ENCODE results near the gene GPLD1. TPM values are rescaled to one million over a fixed set of nuclear protein-coding genes. Genes with fewer than 3 reads are reported as not detected.

Gene GPLD1
- total and polyA plus RNA-seq, 10 donors = 0.15 to 4.3 (median 1.8) TPM

GRCh38 chr6:24381476-24382219 lies 107.7 kb downstream of the GPLD1 start:
- WGBS, 5 donors = 88 to 97% (median 95%) methylated on average over 4 of the region's 4 CpGs

GRCh38 chr6:24378473-24379097 lies 110.8 kb downstream of the GPLD1 start:
- no peak for DNase-seq
- Histone ChIP-seq H3K9me3 (no peaks in the 10 kb centered on the region), H3K4me3 (no peak overlapping the region), H3K4me1 (no peaks in the 10 kb centered on the region), H3K27ac (no peak overlapping the region), H3K27me3 (replicated peaks in 1 of 7) (no peaks in the 10 kb centered on the region), H3K36me3 (no peaks in the 10 kb centered on the region)
- intact Hi-C loops (cut with DNase I; ENCODE audit: low total_unique reads) = no loop called here
- 46 to 81% (median 61%) methylated on average over 1 of the region's 1 CpG for WGBS, 5 donors
- no peak for TF ChIP-seq POLR2AphosphoS5 (IDR thresholded peaks at IDR 0.05)
- TF ChIP-seq CTCF (IDR thresholded peaks at IDR 0.05 in 8 of 11, conservative IDR thresholded peaks at IDR 0.05 in 3 of 11) = no peak
- TF ChIP-seq POLR2A (IDR thresholded peaks at IDR 0.05) = no peak

More at GRCh38 chr6:24381476-24382219, 107.7 kb downstream of the GPLD1 start:
- no peaks in the 10 kb centered on the region for H3K27me3 ChIP-seq (replicated peaks in 1 of 7)
- H3K36me3 ChIP-seq = no peaks in the 10 kb centered on the region
- H3K4me3 ChIP-seq = no peak overlapping the region
- intact Hi-C loops (cut with DNase I; ENCODE audit: low total_unique reads) = loop anchor here (10.0 kb wide), 1 partner anchor 97 kb away; no protein-coding TSS in a partner anchor
- no peak for DNase-seq
- TF ChIP-seq POLR2A (IDR thresholded peaks at IDR 0.05) (no peak), POLR2AphosphoS5 (IDR thresholded peaks at IDR 0.05) (no peak), CTCF (IDR thresholded peaks at IDR 0.05 in 8 of 11, conservative IDR thresholded peaks at IDR 0.05 in 3 of 11) (no peak)
- no peak overlapping the region for H3K27ac ChIP-seq
- no peaks in the 10 kb centered on the region for H3K4me1 ChIP-seq
- H3K9me3 ChIP-seq = no peaks in the 10 kb centered on the region

Other genes with a start within 250 kb of the GPLD1 start
- gene DCDC2, start 131.5 kb downstream of the GPLD1 start, total RNA-seq = not detected
- gene DCDC2, start 131.5 kb downstream of the GPLD1 start, polyA plus RNA-seq = under 1 TPM in 2 of 3 donors, not detected in 1; 0.02 to 0.03 TPM
- 10 to 100 TPM; 14.6 to 23.7 (median 19.1) TPM for gene MRS2, start 86.6 kb downstream of the GPLD1 start, total RNA-seq
- gene MRS2, start 86.6 kb downstream of the GPLD1 start, polyA plus RNA-seq = 10 to 100 TPM in 2 of 3 donors, 1 to 10 TPM in 1; 10.0 to 12.2 (median 12.0) TPM
- gene ALDH5A1, start 5.4 kb upstream of the GPLD1 start, total RNA-seq = 10 to 100 TPM in 5 of 7 donors, 1 to 10 TPM in 2; 7.7 to 16.6 (median 11.5) TPM
- gene ALDH5A1, start 5.4 kb upstream of the GPLD1 start, polyA plus RNA-seq = 1 to 10 TPM; 5.7 to 7.6 (median 6.7) TPM
- under 1 TPM; 0.16 to 0.66 (median 0.34) TPM for gene KIAA0319, start 156.6 kb upstream of the GPLD1 start, total RNA-seq
- gene KIAA0319, start 156.6 kb upstream of the GPLD1 start, polyA plus RNA-seq = under 1 TPM; 0.02 to 0.10 (median 0.07) TPM
- 10 to 100 TPM; 42.9 to 61.7 (median 46.7) TPM for gene TDP2, start 177.3 kb upstream of the GPLD1 start, total RNA-seq
- gene TDP2, start 177.3 kb upstream of the GPLD1 start, polyA plus RNA-seq = 10 to 100 TPM; 36.0 to 43.7 (median 38.4) TPM
- gene ACOT13, start 177.5 kb upstream of the GPLD1 start, total RNA-seq = 10 to 100 TPM in 4 of 7 donors, 1 to 10 TPM in 3; 3.5 to 14.2 (median 11.4) TPM
- 10 to 100 TPM; 12.2 to 18.6 (median 14.2) TPM for gene ACOT13, start 177.5 kb upstream of the GPLD1 start, polyA plus RNA-seq
- 100 to 1,000 TPM; 129 to 193 (median 146) TPM for gene C6orf62, start 229.6 kb upstream of the GPLD1 start, total RNA-seq
- 10 to 100 TPM; 75.5 to 87.3 (median 78.6) TPM for gene C6orf62, start 229.6 kb upstream of the GPLD1 start, polyA plus RNA-seq